ENCODE data around the gene TAPT1. TPM values are rescaled to one million over a fixed set of nuclear protein-coding genes. Genes with fewer than 3 reads are reported as not detected.

TAPT1 gene
- total and polyA plus RNA-seq, 7 experiments from 2014 or later = 28.8 to 82.5 (median 58.4) TPM

DNA sequence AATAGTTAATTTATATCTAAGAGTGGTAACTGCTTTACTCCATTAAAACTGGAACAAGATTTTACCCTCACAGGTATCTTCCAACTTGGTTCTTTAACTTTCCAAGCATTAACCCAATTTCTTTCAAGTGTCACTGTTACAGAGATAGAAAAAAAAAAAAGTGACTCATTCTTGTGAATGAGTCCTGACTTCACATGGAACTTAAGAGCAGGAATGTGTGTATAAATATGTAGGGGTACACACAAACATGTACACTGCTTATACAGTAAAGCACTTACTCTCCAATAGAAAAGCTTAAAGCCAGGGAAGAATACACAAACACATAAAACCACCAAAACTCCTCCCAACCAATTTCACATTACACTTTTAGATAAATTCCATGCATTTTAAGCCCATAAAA, 38.8 kb downstream of the TAPT1 start:
- no peaks in the 10 kb centered on the region for H3K9me3 Mint-ChIP-seq
- Histone ChIP-seq H3K27ac (ENCODE audit: low read depth, low read length) (no peak overlapping the region), H3K9me3 (ENCODE audit: control insufficient read depth in 2 of 3, low read length in 3 of 3) (no peaks in the 10 kb centered on the region), H3K4me1 (ENCODE audit: control insufficient read depth in 2 of 2, insufficient read depth in 2 of 2, low read length in 2 of 2) (no peaks in the 10 kb centered on the region), H3K36me3 (ENCODE audit: control insufficient read depth in 2 of 3, insufficient read depth in 3 of 3, low read length in 3 of 3) (peaks cover 0 to 48% (median 17%) of the 10 kb centered on the region in 3 experiments), H3K27me3 (ENCODE audit: control insufficient read depth in 2 of 2, insufficient read depth in 2 of 2, low read length in 2 of 2) (no peaks in the 10 kb centered on the region), H3K4me3 (ENCODE audit: low read length) (no peak overlapping the region)
- peaks cover 10 to 43% (median 17%) of the 10 kb centered on the region in 5 donors for H3K36me3 Mint-ChIP-seq
- H3K4me1 Mint-ChIP-seq = peaks cover 0 to 6% (median 0%) of the 10 kb centered on the region in 7 donors
- DNase-seq (no peak), ATAC-seq (no peak)
- intact Hi-C loops (cut with micrococcal nuclease) = no loop called here
- ChIA-PET CTCF (interaction anchor here (1.8 kb wide), 1 partner anchor 13 kb away, joined by 8 read pairs; no protein-coding TSS in a partner anchor), POLR2A (no interaction called here)
- no peak overlapping the region for H3K4me3 Mint-ChIP-seq
- H3K27ac Mint-ChIP-seq = no peak overlapping the region
- no peaks in the 10 kb centered on the region for H3K27me3 Mint-ChIP-seq

DNA sequence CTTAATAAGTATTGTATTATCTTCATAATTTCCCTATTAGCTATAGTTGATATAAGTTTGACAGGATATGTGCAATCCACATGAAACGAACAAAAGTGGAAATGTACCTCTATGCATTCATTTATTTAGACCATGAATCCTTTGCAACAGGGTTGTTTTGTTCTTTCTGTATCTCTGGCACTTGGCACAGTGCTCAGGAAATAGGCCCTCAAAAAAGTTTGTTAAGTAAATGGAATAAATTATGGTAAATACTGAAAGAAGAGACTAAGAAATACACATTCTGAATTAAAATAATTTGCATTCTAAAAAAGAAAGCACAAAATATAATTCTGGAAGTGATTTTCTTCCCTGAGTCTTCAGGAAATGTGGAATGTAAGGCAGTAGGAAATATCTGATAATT, 39.3 kb downstream of the TAPT1 start:
- ATAC-seq = no peak
- Mint-ChIP-seq H3K27ac (no peak overlapping the region), H3K4me1 (peaks cover 0 to 6% (median 0%) of the 10 kb centered on the region in 7 donors), H3K9me3 (no peaks in the 10 kb centered on the region), H3K4me3 (no peak overlapping the region), H3K27me3 (no peaks in the 10 kb centered on the region), H3K36me3 (peaks cover 10 to 40% (median 16%) of the 10 kb centered on the region in 5 donors)
- intact Hi-C loops (cut with micrococcal nuclease) = no loop called here
- Histone ChIP-seq H3K4me1 (ENCODE audit: control insufficient read depth in 2 of 2, insufficient read depth in 2 of 2, low read length in 2 of 2) (no peaks in the 10 kb centered on the region), H3K9me3 (ENCODE audit: control insufficient read depth in 2 of 3, low read length in 3 of 3) (no peaks in the 10 kb centered on the region), H3K27me3 (ENCODE audit: control insufficient read depth in 2 of 2, insufficient read depth in 2 of 2, low read length in 2 of 2) (no peaks in the 10 kb centered on the region), H3K27ac (ENCODE audit: low read depth, low read length) (no peak overlapping the region), H3K4me3 (ENCODE audit: low read length) (no peak overlapping the region), H3K36me3 (ENCODE audit: control insufficient read depth in 2 of 3, insufficient read depth in 3 of 3, low read length in 3 of 3) (peaks cover 0 to 45% (median 17%) of the 10 kb centered on the region in 3 experiments)
- DNase-seq = no peak
- CTCF ChIA-PET = interaction anchor here (1.8 kb wide), 1 partner anchor 13 kb away, joined by 8 read pairs; no protein-coding TSS in a partner anchor
- POLR2A ChIA-PET = no interaction called here

DNA sequence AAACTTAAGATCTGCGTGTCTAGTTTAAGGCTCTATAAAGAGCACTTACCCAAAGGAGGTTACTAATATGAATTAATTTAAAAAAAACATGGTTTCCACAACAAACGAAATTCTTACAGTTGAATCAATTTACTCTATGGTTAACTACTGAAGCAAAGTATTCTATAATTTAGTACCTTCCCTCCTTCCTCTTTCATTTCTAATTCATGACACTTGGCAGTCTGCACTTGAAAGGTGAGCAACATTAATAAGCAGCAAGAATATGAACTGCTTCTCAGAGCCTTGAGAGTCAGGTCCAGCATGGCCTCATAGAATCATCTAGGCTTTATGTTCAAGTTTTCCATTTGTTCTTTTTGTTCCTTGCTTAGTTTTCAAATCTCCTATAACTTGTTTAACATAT, 42.7 kb downstream of the TAPT1 start:
- DNase-seq (no peak), ATAC-seq (no peak)
- Mint-ChIP-seq H3K4me3 (no peak overlapping the region), H3K36me3 (peaks cover 0 to 34% (median 11%) of the 10 kb centered on the region in 5 donors), H3K4me1 (peaks cover 0 to 1% (median 0%) of the 10 kb centered on the region in 7 donors), H3K9me3 (no peaks in the 10 kb centered on the region), H3K27ac (no peak overlapping the region), H3K27me3 (no peaks in the 10 kb centered on the region)
- Histone ChIP-seq H3K36me3 (ENCODE audit: control insufficient read depth in 2 of 3, insufficient read depth in 3 of 3, low read length in 3 of 3) (peaks cover 0 to 33% (median 20%) of the 10 kb centered on the region in 3 experiments), H3K27me3 (ENCODE audit: control insufficient read depth in 2 of 2, insufficient read depth in 2 of 2, low read length in 2 of 2) (no peaks in the 10 kb centered on the region), H3K27ac (ENCODE audit: low read depth, low read length) (no peak overlapping the region), H3K4me3 (ENCODE audit: low read length) (no peak overlapping the region), H3K4me1 (ENCODE audit: control insufficient read depth in 2 of 2, insufficient read depth in 2 of 2, low read length in 2 of 2) (no peaks in the 10 kb centered on the region), H3K9me3 (ENCODE audit: control insufficient read depth in 2 of 3, low read length in 3 of 3) (no peaks in the 10 kb centered on the region)
- POLR2A ChIA-PET = no interaction called here
- CTCF ChIA-PET = no interaction called here
- intact Hi-C loops (cut with micrococcal nuclease) = no loop called here

DNA sequence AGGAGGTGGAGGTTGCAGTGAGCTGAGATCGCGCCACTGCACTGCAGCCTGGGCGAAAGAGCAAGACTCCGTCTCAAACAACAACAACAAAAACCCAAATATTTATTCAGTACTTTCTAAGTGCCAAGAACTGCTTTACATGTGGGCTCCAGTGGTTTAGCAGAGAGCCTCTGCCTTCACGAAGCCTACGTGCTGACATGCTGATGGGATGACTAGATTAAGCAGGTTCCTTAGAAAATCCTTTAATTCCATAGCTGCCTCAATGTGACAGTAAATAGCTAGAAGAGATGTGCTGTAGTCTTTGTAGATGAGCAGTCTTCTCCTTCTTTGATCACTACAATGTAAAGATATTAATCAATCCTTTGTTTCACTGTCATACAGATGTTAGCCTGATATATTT, 49.6 kb downstream of the TAPT1 start:
- H3K4me3 ChIP-seq (ENCODE audit: low read length) = no peak overlapping the region
- H3K4me1 ChIP-seq (ENCODE audit: control insufficient read depth in 2 of 2, insufficient read depth in 2 of 2, low read length in 2 of 2) = no peaks in the 10 kb centered on the region
- no peaks in the 10 kb centered on the region for H3K9me3 ChIP-seq (ENCODE audit: control insufficient read depth in 2 of 3, low read length in 3 of 3)
- DNase-seq (no peak), ATAC-seq (no peak)
- H3K27ac Mint-ChIP-seq = no peak overlapping the region
- H3K27ac ChIP-seq (ENCODE audit: low read depth, low read length) = no peak overlapping the region
- CTCF ChIA-PET = no interaction called here
- H3K27me3 ChIP-seq (ENCODE audit: control insufficient read depth in 2 of 2, insufficient read depth in 2 of 2, low read length in 2 of 2) = no peaks in the 10 kb centered on the region
- H3K4me3 Mint-ChIP-seq = no peak overlapping the region
- no peaks in the 10 kb centered on the region for H3K9me3 Mint-ChIP-seq
- H3K27me3 Mint-ChIP-seq = no peaks in the 10 kb centered on the region
- peaks cover 0 to 65% (median 13%) of the 10 kb centered on the region in 3 experiments for H3K36me3 ChIP-seq (ENCODE audit: control insufficient read depth in 2 of 3, insufficient read depth in 3 of 3, low read length in 3 of 3)
- intact Hi-C loops (cut with micrococcal nuclease) = no loop called here
- POLR2A ChIA-PET = no interaction called here
- no peaks in the 10 kb centered on the region for H3K4me1 Mint-ChIP-seq
- H3K36me3 Mint-ChIP-seq = peaks cover 0 to 20% (median 5%) of the 10 kb centered on the region in 5 donors

DNA sequence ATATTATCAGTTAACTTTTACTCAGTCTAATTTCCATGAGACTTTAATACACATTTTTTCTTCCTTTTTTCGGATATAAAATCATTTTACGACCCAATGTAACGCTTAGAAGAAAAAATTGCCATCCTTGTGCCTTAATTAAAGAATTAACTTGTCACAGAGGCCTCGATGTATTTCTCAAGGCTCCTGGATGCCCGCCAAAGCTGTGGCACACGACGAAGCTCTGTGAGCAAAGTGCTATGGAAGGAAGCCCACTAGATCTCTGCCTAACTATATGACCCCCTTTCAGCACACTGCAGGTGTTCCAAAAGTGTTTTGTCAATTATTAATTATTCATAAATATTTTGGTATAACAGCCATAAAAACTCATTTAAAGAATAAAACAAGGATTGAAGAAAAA, 54.4 kb downstream of the TAPT1 start:
- Mint-ChIP-seq H3K4me1 (peaks cover 0 to 8% (median 0%) of the 10 kb centered on the region in 7 donors), H3K4me3 (no peak overlapping the region), H3K27ac (no peak overlapping the region), H3K27me3 (no peaks in the 10 kb centered on the region), H3K36me3 (peaks cover 8 to 31% (median 16%) of the 10 kb centered on the region in 5 donors), H3K9me3 (no peaks in the 10 kb centered on the region)
- ATAC-seq (no peak), DNase-seq (no peak)
- H3K4me1 ChIP-seq (ENCODE audit: control insufficient read depth in 2 of 2, insufficient read depth in 2 of 2, low read length in 2 of 2) = no peaks in the 10 kb centered on the region
- H3K27ac ChIP-seq (ENCODE audit: low read depth, low read length) = no peak overlapping the region
- H3K36me3 ChIP-seq (ENCODE audit: control insufficient read depth in 2 of 3, insufficient read depth in 3 of 3, low read length in 3 of 3) = peaks cover 6 to 70% (median 11%) of the 10 kb centered on the region in 3 experiments
- intact Hi-C loops (cut with micrococcal nuclease) = no loop called here
- ChIA-PET CTCF (interaction anchor here (1.2 kb wide), 1 partner anchor 11 kb away, joined by 3 read pairs; no protein-coding TSS in a partner anchor), POLR2A (no interaction called here)
- H3K9me3 ChIP-seq (ENCODE audit: control insufficient read depth in 2 of 3, low read length in 3 of 3) = no peaks in the 10 kb centered on the region
- H3K27me3 ChIP-seq (ENCODE audit: control insufficient read depth in 2 of 2, insufficient read depth in 2 of 2, low read length in 2 of 2) = no peaks in the 10 kb centered on the region
- H3K4me3 ChIP-seq (ENCODE audit: low read length) = no peak overlapping the region

DNA sequence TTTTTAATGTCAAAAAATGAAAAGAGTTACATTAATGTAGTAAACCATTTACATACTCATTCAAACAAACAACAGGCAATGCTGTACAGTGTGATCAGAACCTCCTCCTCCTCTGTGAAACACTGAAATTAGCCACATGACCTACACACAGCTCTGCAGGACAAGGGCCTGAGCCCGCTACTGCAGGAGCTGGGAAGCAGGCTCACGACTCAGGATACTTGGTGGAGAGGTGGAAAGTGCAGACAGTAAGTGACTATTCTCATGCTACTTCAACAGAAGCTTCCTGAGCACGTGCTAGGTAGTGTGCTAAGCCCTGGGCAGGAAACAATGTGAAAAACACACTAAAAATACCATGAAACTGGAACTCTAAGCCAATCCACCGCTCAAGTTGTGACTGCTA, 56.8 kb downstream of the TAPT1 start:
- Histone ChIP-seq H3K4me3 (ENCODE audit: low read length) (no peak overlapping the region), H3K4me1 (ENCODE audit: control insufficient read depth in 2 of 2, insufficient read depth in 2 of 2, low read length in 2 of 2) (no peaks in the 10 kb centered on the region), H3K36me3 (ENCODE audit: control insufficient read depth in 2 of 3, insufficient read depth in 3 of 3, low read length in 3 of 3) (peaks cover 6 to 80% (median 18%) of the 10 kb centered on the region in 3 experiments), H3K27me3 (ENCODE audit: control insufficient read depth in 2 of 2, insufficient read depth in 2 of 2, low read length in 2 of 2) (no peaks in the 10 kb centered on the region), H3K27ac (ENCODE audit: low read depth, low read length) (no peak overlapping the region), H3K9me3 (ENCODE audit: control insufficient read depth in 2 of 3, low read length in 3 of 3) (no peaks in the 10 kb centered on the region)
- H3K4me1 Mint-ChIP-seq = peaks cover 0 to 17% (median 0%) of the 10 kb centered on the region in 7 donors
- DNase-seq = no peak
- H3K27me3 Mint-ChIP-seq = no peaks in the 10 kb centered on the region
- CTCF ChIA-PET = no interaction called here
- H3K9me3 Mint-ChIP-seq = no peaks in the 10 kb centered on the region
- POLR2A ChIA-PET = interaction anchor here (1.3 kb wide), 1 partner anchor 21 kb away, joined by 3 read pairs; no protein-coding TSS in a partner anchor
- H3K36me3 Mint-ChIP-seq = peaks cover 21 to 54% (median 31%) of the 10 kb centered on the region in 5 donors
- ATAC-seq = no peak
- intact Hi-C loops (cut with micrococcal nuclease) = no loop called here
- peak overlapping the region in 1 of 9 donors; percentile 92 for H3K27ac Mint-ChIP-seq
- H3K4me3 Mint-ChIP-seq = no peak overlapping the region

DNA sequence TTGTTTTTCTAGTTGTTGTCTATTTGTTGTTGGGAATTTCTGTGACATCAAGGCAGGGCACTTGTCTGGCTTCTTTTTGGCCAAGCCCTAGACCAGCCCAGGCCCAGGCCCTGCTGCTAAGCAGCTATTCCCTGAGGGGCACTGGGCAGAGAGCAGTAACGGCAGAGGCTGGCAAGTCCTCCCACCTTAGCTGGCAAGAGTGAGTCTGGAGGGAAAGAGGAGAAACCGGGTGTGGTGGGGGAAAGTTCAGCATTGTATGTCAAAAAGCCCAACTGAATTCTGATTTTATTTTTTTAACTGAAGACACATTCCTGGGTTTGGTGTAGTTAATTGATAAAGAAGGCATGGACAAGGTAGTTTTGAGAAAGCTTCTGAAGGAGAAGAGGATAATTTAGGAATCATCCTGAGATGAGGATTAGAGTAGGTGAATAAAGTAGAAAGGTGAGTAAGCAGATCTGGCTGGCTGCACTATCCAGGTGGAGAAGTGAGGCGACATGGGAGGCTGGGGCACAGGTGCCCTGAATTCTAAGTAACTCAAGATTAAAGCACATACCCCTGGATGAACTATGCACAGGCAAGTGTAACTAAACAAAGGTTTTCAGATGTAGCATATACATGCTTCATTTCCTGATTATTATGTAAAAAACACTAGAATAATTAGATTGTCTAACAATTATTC, 57.4 kb downstream of the TAPT1 start:
- H3K4me1 Mint-ChIP-seq = peaks cover 0 to 17% (median 0%) of the 10 kb centered on the region in 7 donors
- peaks cover 21 to 59% (median 36%) of the 10 kb centered on the region in 5 donors for H3K36me3 Mint-ChIP-seq

More for the DNA sequence above, 57.4 kb downstream of the TAPT1 start:
- H3K4me1 ChIP-seq (ENCODE audit: control insufficient read depth in 2 of 2, insufficient read depth in 2 of 2, low read length in 2 of 2) = no peaks in the 10 kb centered on the region
- no peak overlapping the region for H3K4me3 ChIP-seq (ENCODE audit: low read length)
- H3K9me3 ChIP-seq (ENCODE audit: control insufficient read depth in 2 of 3, low read length in 3 of 3) = no peaks in the 10 kb centered on the region
- Mint-ChIP-seq H3K27me3 (no peaks in the 10 kb centered on the region), H3K27ac (peak overlapping the region in 5 of 9 donors; percentile 4 to 92 (median 67)), H3K4me3 (no peak overlapping the region), H3K9me3 (no peaks in the 10 kb centered on the region)
- peaks cover 6 to 84% (median 18%) of the 10 kb centered on the region in 3 experiments for H3K36me3 ChIP-seq (ENCODE audit: control insufficient read depth in 2 of 3, insufficient read depth in 3 of 3, low read length in 3 of 3)
- no peaks in the 10 kb centered on the region for H3K27me3 ChIP-seq (ENCODE audit: control insufficient read depth in 2 of 2, insufficient read depth in 2 of 2, low read length in 2 of 2)
- CTCF ChIA-PET = no interaction called here
- intact Hi-C loops (cut with micrococcal nuclease) = no loop called here
- no peak overlapping the region for H3K27ac ChIP-seq (ENCODE audit: low read depth, low read length)
- POLR2A ChIA-PET = no interaction called here
- DNase-seq (no peak), ATAC-seq (no peak)

Data from naive thymus-derived CD4-positive, alpha-beta T cell (primary cell).